GM12873 (cell line): ENCODE results near the gene ORAI3.

Experiments
- CTCF ChIP-seq: IDR thresholded peaks from 2 replicates; pipeline ENCODE4 v1.5.1; 2012; ENCODE audit warnings: low read depth, mild to moderate bottlenecking, moderate library complexity, low read length, control low read depth; ENCODE audit not compliant: insufficient read depth; ENCODE audit errors: missing control alignments

Gene ORAI3

GRCh38 chr16:30929167-30929566 is 19.7 kb upstream of the ORAI3 start:
- no peak for TF ChIP-seq CTCF

GRCh38 chr16:30930160-30930571 is 18.7 kb upstream of the ORAI3 start:
- no peak for TF ChIP-seq CTCF

GRCh38 chr16:30931068-30931650 is 17.7 kb upstream of the ORAI3 start:
- no peak for TF ChIP-seq CTCF

GRCh38 chr16:30934827-30935557 is 13.9 kb upstream of the ORAI3 start:
- peak; percentile 80 for TF ChIP-seq CTCF

GRCh38 chr16:30937692-30938091 is 11.2 kb upstream of the ORAI3 start:
- TF ChIP-seq CTCF, result no peak

GRCh38 chr16:30941600-30942425 is 7.1 kb upstream of the ORAI3 start:
- TF ChIP-seq CTCF, result peak; percentile 99

GRCh38 chr16:30942426-30942806 is 6.5 kb upstream of the ORAI3 start:
- TF ChIP-seq CTCF, result no peak
